GM18867 (cell line): ENCODE data around the gene OSBPL10.
A peak's percentile ranks its signal among the peaks of the same experiment; 100 is the strongest.

Experiments
- ATAC-seq: cut with Tn5 transposase; IDR thresholded peaks from one replicate; pipeline ENCODE4 v1.9.1; 2021; ENCODE audit warnings: mild to moderate bottlenecking, moderate library complexity; ENCODE audit not compliant: unreplicated experiment

The OSBPL10 gene

GRCh38 chr3:31753050-31753425 lies 228.0 kb downstream of the OSBPL10 start:
- ATAC-seq, result no peak

- no peak for ATAC-seq
Measured at GRCh38 chr3:31752305-31753049, 228.6 kb downstream of the OSBPL10 start.

- no peak for ATAC-seq
Measured at GRCh38 chr3:31750341-31750740, 230.7 kb downstream of the OSBPL10 start.

- ATAC-seq, result no peak
Measured at GRCh38 chr3:31748933-31749295, 232.1 kb downstream of the OSBPL10 start.

GRCh38 chr3:31748281-31748932 lies 232.7 kb downstream of the OSBPL10 start:
- ATAC-seq, result no peak

- no peak for ATAC-seq
Measured at GRCh38 chr3:31747785-31748184, 233.3 kb downstream of the OSBPL10 start.

- ATAC-seq, result no peak
Measured at GRCh38 chr3:31744913-31745312, 236.1 kb downstream of the OSBPL10 start.

- no peak for ATAC-seq
Measured at GRCh38 chr3:31743331-31744089, 237.6 kb downstream of the OSBPL10 start.

- no peak for ATAC-seq
Measured at GRCh38 chr3:31740397-31740796, 240.7 kb downstream of the OSBPL10 start.

GRCh38 chr3:31738412-31738811 lies 242.7 kb downstream of the OSBPL10 start:
- no peak for ATAC-seq

GRCh38 chr3:31735667-31736066 lies 245.4 kb downstream of the OSBPL10 start:
- no peak for ATAC-seq

GRCh38 chr3:31733234-31733667 lies 247.8 kb downstream of the OSBPL10 start:
- no peak for ATAC-seq

GRCh38 chr3:31732548-31732947 lies 248.5 kb downstream of the OSBPL10 start:
- ATAC-seq, result no peak

GRCh38 chr3:31729573-31729972 lies 251.5 kb downstream of the OSBPL10 start:
- ATAC-seq, result no peak

GRCh38 chr3:31729082-31729481 lies 252.0 kb downstream of the OSBPL10 start:
- ATAC-seq, result no peak

- no peak for ATAC-seq
Measured at GRCh38 chr3:31728403-31728802, 252.7 kb downstream of the OSBPL10 start.

GRCh38 chr3:31725976-31726375 lies 255.1 kb downstream of the OSBPL10 start:
- ATAC-seq, result no peak

- no peak for ATAC-seq
Measured at GRCh38 chr3:31725568-31725967, 255.5 kb downstream of the OSBPL10 start.

GRCh38 chr3:31724651-31725050 lies 256.4 kb downstream of the OSBPL10 start:
- peak; percentile 81 for ATAC-seq

- ATAC-seq, result no peak
Measured at GRCh38 chr3:31724116-31724515, 256.9 kb downstream of the OSBPL10 start.

- no peak for ATAC-seq
Measured at GRCh38 chr3:31723701-31724100, 257.4 kb downstream of the OSBPL10 start.

GRCh38 chr3:31721676-31722075 lies 259.4 kb downstream of the OSBPL10 start:
- no peak for ATAC-seq
